Right lobe of liver (tissue), 6 donors: ENCODE measurements around the gene PSMG2. TPM values are rescaled to one million over a fixed set of nuclear protein-coding genes. Genes with fewer than 3 reads are reported as not detected.
A peak's percentile ranks its signal among the peaks of the same experiment; 100 is the strongest.

Experiments
- ATAC-seq, 4 donors: fragments of 200-7000 bp; cut with Tn5 transposase; one replicate each; pipeline ENCODE4 v1.9.1; 2020; ENCODE audit warnings: mild to moderate bottlenecking in 4 of 4, moderate library complexity in 4 of 4
- DNase-seq, 3 donors: peaks; one replicate each; pipeline ENCODE4 v3.0.0-alpha.2; 2020
- H3K27ac ChIP-seq, 3 donors: fragments of 200-600 bp; one replicate each; pipeline ENCODE4 v1.8.0; 2022
- H3K27me3 ChIP-seq, 2 donors: fragments of 200-600 bp; one replicate each; pipeline ENCODE4 v1.8.0; 2022
- H3K36me3 ChIP-seq, 4 donors: fragments of 200-600 bp; sonication (generic) in 1 of 4; one replicate each; pipeline versions ENCODE4 v1.5.1 to v1.8.0; 2017 to 2022; ENCODE audit warnings: control low read depth in 1 of 4
- H3K4me1 ChIP-seq, 4 donors: fragments of 200-600 bp; sonication (generic) in 1 of 4; one replicate each; pipeline versions ENCODE4 v1.5.1 to v1.8.0; 2017 to 2022; ENCODE audit warnings: control low read depth in 1 of 4
- H3K4me3 ChIP-seq, 3 donors: fragments of 200-600 bp; one replicate each; pipeline ENCODE4 v1.8.0; 2022
- H3K9me3 ChIP-seq, 4 donors: fragments of 200-600 bp; sonication (generic) in 1 of 4; one replicate each; pipeline versions ENCODE4 v1.5.1 to v1.8.0; 2017 to 2022; ENCODE audit warnings: control low read depth in 1 of 4
- CTCF ChIP-seq, 4 donors: fragments of 200-600 bp in 3 of 4; fragments of 450-650 bp in 1 of 4; IDR thresholded peaks; one replicate each; pipeline versions ENCODE4 v1.5.1 to v1.8.0; 2016 to 2022; ENCODE audit warnings: antibody characterized with exemption in 4 of 4, mild to moderate bottlenecking in 2 of 4
- POLR2A ChIP-seq: fragments of 450-650 bp; IDR thresholded peaks from one replicate; pipeline ENCODE4 v1.6.1; 2017; ENCODE audit warnings: antibody characterized with exemption, mild to moderate bottlenecking
- WGBS: methylation state at CpG from one replicate; pipeline ENCODE4 v1.1.6; 2018; ENCODE audit warnings: low coverage, low lambda C conversion rate; ENCODE audit not compliant: insufficient coverage; ENCODE audit errors: missing lambda C conversion rate; 5-methylcytosine and 5-hydroxymethylcytosine counted together
- intact Hi-C, 2 donors: fragments of 100-400 bp; cut with DNase I; formaldehyde crosslinking; loops; one replicate each; pipeline versions ENCODE4 v1.11.2 to v1.14.1; 2022
- total RNA-seq, 6 experiments: library from RNA; depleted of rRNA in 2 of 6; stranded (reverse); fragments of >200 nt in 2 of 6; fragmentation: NEBNext Ultra II Directional in 3 of 6; extraction: Animal tissue kit (Norgen Biotek cat#: 25700) in 3 of 6; gene quantifications; one replicate each; pipeline versions ENCODE4 v1.1.0 to v1.2.4, GENCODE V29; 2016 to 2023
- donor health status: DM: no; HTN: yes; CAD: no.
- donor health status: DM: no; HTN: no; CAD: no.
- donor health status: DM: no; HTN: no; CAD: no.
- donor health status: DM: no; HTN: yes; CAD: no.
- donor health status: DM: no; HTN: yes; CAD: no.

Gene PSMG2
- total RNA-seq, 6 experiments from 2014 or later: 27.2 to 37.4 (median 30.7) TPM

- no peak for TF ChIP-seq CTCF (IDR thresholded peaks at IDR 0.05)
- no peak for TF ChIP-seq POLR2A
- WGBS: 76% methylated on average over 3 of the region's 5 CpGs
- intact Hi-C loops: no loop called here
- no peak for DNase-seq
- no peak for ATAC-seq
- no peaks in the 10 kb centered on the region for H3K36me3 ChIP-seq
- no peak overlapping the region for H3K27ac ChIP-seq
- no peaks in the 10 kb centered on the region for H3K9me3 ChIP-seq
- H3K27me3 ChIP-seq: no peaks in the 10 kb centered on the region
- H3K4me1 ChIP-seq: no peaks in the 10 kb centered on the region
- no peak overlapping the region for H3K4me3 ChIP-seq
Observed at GRCh38 chr18:12742453-12742852, 39.6 kb downstream of the PSMG2 start.

- intact Hi-C loops: no loop called here
- Histone ChIP-seq H3K4me3 (no peak overlapping the region), H3K9me3 (no peaks in the 10 kb centered on the region), H3K27ac (no peak overlapping the region), H3K27me3 (no peaks in the 10 kb centered on the region), H3K4me1 (no peaks in the 10 kb centered on the region), H3K36me3 (no peaks in the 10 kb centered on the region)
- ATAC-seq: peak; percentile 80 to 95 (median 84)
- DNase-seq: no peak
- TF ChIP-seq POLR2A (no peak), CTCF (IDR thresholded peaks at IDR 0.05) (peak; percentile 64 to 69 (median 65))
- WGBS: 0% methylated on average over 2 of the region's 2 CpGs
Observed at GRCh38 chr18:12744103-12744502, 41.3 kb downstream of the PSMG2 start.

GRCh38 chr18:12745095-12745795 is 42.4 kb downstream of the PSMG2 start:
- Histone ChIP-seq H3K4me3 (no peak overlapping the region), H3K9me3 (no peaks in the 10 kb centered on the region), H3K36me3 (no peaks in the 10 kb centered on the region), H3K4me1 (no peaks in the 10 kb centered on the region), H3K27ac (no peak overlapping the region), H3K27me3 (no peaks in the 10 kb centered on the region)
- no peak for TF ChIP-seq POLR2A
- TF ChIP-seq CTCF (IDR thresholded peaks at IDR 0.05): no peak
- DNase-seq: no peak
- ATAC-seq: no peak
- intact Hi-C loops: loop anchor here in 1 of 2 donors (5.0 kb wide), 1 partner anchor 187 kb away; no protein-coding TSS in a partner anchor
- WGBS: 77% methylated on average over 7 of the region's 7 CpGs

DNA sequence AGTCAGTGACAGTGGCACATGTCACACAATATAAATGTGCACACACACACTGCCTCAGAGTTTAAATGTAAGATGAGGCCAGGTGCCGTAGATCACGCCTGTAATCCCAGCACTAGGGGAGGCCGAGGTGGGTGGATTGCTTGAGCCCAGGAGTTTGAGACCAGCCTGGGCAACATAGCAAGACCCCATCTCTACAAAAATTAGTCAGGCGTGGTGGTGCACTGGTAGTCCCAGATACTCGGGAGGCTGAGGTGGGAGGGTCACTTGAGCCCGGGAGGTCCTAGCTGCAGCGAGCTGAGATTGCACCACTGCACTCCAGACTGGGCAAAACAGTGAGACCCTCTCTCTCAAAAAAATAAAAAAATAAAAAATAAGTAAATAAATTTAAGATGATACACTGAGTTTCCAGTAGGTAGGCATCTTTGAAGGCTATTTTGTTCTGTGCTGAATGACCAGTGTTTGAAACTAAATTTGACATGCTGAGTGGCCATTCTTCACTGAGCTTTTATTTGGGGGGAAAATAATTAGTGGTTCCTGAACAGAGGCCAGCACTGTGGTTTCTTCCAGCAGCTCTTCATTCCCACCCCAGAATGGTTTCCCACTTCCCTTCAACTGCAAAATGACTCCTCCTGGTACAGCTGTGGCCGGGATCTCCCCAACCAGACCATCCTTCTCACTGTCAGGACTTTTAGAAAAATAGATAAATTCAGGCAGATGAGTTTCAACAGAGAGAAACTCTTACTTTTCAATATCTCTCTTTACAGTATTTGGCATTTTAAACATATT is 44.9 kb downstream of the PSMG2 start:
- TF ChIP-seq CTCF (IDR thresholded peaks at IDR 0.05) (no peak), POLR2A (no peak)
- DNase-seq (no peak), ATAC-seq (no peak)
- no peaks in the 10 kb centered on the region for H3K9me3 ChIP-seq
- H3K4me3 ChIP-seq: no peak overlapping the region
- H3K36me3 ChIP-seq: no peaks in the 10 kb centered on the region
- intact Hi-C loops: loop anchor here in 1 of 2 donors (5.0 kb wide), 1 partner anchor 185 kb away; no protein-coding TSS in a partner anchor
- H3K27me3 ChIP-seq: no peaks in the 10 kb centered on the region
- WGBS: 69% methylated on average over 4 of the region's 8 CpGs
- no peak overlapping the region for H3K27ac ChIP-seq
- no peaks in the 10 kb centered on the region for H3K4me1 ChIP-seq
